Measurements from ENCODE around the gene RUNX2. TPM values are rescaled to one million over a fixed set of nuclear protein-coding genes. Genes with fewer than 3 reads are reported as not detected.

The RUNX2 gene
- total RNA-seq, 1 experiment from 2014 or later, result 9.3 TPM

DNA sequence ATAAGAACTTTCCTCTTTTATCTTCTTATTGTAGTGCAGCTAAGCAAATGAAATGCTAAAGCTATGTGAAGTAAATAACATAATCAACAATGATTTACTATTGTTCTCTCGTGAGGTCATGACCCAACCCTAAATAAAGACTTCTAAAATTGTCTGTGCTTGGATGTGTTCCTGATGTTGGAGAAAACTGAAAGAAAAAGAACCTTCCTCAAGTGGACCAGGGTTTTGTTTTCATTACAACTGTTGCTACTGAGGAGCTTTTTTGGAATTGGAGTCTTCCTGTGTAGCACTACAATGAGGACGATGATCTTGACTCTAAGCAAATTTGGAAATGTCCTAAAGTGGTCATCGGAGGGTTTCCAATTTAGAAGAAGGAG lies 109.3 kb downstream of the RUNX2 start:
- H3K4me3 Mint-ChIP-seq (ENCODE audit: unreplicated experiment), result peak overlapping the region; percentile 32
- TF ChIP-seq, protein P1, sequence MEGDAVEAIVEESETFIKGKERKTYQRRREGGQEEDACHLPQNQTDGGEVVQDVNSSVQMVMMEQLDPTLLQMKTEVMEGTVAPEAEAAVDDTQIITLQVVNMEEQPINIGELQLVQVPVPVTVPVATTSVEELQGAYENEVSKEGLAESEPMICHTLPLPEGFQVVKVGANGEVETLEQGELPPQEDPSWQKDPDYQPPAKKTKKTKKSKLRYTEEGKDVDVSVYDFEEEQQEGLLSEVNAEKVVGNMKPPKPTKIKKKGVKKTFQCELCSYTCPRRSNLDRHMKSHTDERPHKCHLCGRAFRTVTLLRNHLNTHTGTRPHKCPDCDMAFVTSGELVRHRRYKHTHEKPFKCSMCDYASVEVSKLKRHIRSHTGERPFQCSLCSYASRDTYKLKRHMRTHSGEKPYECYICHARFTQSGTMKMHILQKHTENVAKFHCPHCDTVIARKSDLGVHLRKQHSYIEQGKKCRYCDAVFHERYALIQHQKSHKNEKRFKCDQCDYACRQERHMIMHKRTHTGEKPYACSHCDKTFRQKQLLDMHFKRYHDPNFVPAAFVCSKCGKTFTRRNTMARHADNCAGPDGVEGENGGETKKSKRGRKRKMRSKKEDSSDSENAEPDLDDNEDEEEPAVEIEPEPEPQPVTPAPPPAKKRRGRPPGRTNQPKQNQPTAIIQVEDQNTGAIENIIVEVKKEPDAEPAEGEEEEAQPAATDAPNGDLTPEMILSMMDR (IDR thresholded peaks at IDR 0.05; ENCODE audit: unreplicated experiment), result no peak
- intact Hi-C loops (cut with micrococcal nuclease), result no loop called here
- no TSS peak for BruUV-seq (replicated peaks)
- no peaks in the 10 kb centered on the region for H3K27me3 Mint-ChIP-seq (ENCODE audit: insufficient read depth, unreplicated experiment)
- CTCF ChIA-PET, result interaction anchor here (0.6 to 1.1 kb wide), 4 partner anchors 14 to 720 kb away, joined by 3 to 4 read pairs (median 3); no protein-coding TSS in a partner anchor
- no peaks in the 10 kb centered on the region for H3K9me3 Mint-ChIP-seq (ENCODE audit: unreplicated experiment)
- peaks cover 46% of the 10 kb centered on the region for H3K4me1 Mint-ChIP-seq (ENCODE audit: insufficient read depth, unreplicated experiment)
- DNase-seq (ENCODE audit: unreplicated experiment), result no peak
- POLR2A ChIA-PET, result interaction anchor here (1.0 to 2.8 kb wide), 10 partner anchors 9 to 282 kb away, joined by 3 to 17 read pairs (median 5); no protein-coding TSS in a partner anchor
- peak overlapping the region; percentile 39 for H3K27ac Mint-ChIP-seq (ENCODE audit: low read depth, unreplicated experiment)
- H3K36me3 Mint-ChIP-seq (ENCODE audit: insufficient read depth, unreplicated experiment), result no peaks in the 10 kb centered on the region

DNA sequence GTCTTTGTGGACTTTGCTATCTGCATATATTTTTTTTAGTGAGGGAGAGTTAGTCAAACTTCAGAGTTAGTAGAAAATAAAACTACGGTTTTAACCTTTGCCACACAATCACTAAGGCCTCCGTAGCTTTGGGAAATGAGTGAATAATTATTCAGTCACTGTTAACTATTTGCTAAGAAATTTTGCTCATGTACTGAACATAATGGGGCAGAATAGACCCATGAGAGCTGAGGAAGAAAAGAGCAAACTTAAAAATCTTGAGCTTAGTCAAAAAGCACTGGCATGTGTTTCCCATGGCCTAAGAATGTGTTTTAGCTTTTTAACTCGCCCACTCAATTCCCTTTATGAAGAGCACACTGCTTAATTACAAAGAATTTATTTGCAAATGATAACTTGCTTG lies 110.0 kb downstream of the RUNX2 start:
- Mint-ChIP-seq H3K27me3 (ENCODE audit: insufficient read depth, unreplicated experiment) (no peaks in the 10 kb centered on the region), H3K27ac (ENCODE audit: low read depth, unreplicated experiment) (peak overlapping the region; percentile 39), H3K4me1 (ENCODE audit: insufficient read depth, unreplicated experiment) (peaks cover 46% of the 10 kb centered on the region), H3K9me3 (ENCODE audit: unreplicated experiment) (no peaks in the 10 kb centered on the region), H3K4me3 (ENCODE audit: unreplicated experiment) (no peak overlapping the region), H3K36me3 (ENCODE audit: insufficient read depth, unreplicated experiment) (no peaks in the 10 kb centered on the region)
- no TSS peak for BruUV-seq (replicated peaks)
- intact Hi-C loops (cut with micrococcal nuclease), result no loop called here
- CTCF ChIA-PET, result interaction anchor here (0.9 kb wide), 1 partner anchor 11 kb away, joined by 3 read pairs; no protein-coding TSS in a partner anchor
- no peak for DNase-seq (ENCODE audit: unreplicated experiment)
- TF ChIP-seq, protein P1 (IDR thresholded peaks at IDR 0.05; ENCODE audit: unreplicated experiment), result no peak
- POLR2A ChIA-PET, result interaction anchor here (0.5 to 2.8 kb wide), 7 partner anchors 8 to 218 kb away, joined by 3 to 17 read pairs (median 5); no protein-coding TSS in a partner anchor

DNA sequence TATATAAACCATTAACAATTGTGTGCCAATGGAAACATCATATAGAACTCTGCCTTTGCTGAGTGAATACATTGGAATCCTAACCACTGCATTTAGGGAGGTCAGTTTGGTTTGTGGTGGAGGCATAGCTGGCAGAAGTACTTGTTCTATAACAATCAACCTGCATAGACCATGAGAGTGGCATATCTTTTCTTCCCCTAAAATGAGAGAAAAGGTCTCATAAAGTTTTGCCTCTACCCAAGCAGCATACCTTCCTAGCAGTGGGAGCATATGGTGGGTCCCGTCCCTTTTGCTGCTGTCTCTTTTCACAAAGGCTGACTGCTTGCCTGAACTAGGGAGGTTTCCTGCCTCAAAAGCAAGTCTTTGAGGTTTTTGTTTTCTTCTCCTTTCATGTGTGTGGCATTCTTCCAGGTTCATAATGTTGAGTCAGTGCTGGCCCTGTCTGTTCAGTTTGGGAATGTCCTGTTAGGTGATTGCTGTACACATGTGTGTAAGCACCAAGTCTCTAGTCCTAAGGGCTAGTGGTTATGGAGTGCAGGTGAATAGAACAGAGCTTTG lies 110.8 kb downstream of the RUNX2 start:
- no peak overlapping the region for H3K4me3 Mint-ChIP-seq (ENCODE audit: unreplicated experiment)
- H3K27ac Mint-ChIP-seq (ENCODE audit: low read depth, unreplicated experiment), result peak overlapping the region; percentile 39
- no TSS peak for BruUV-seq (replicated peaks)
- no peaks in the 10 kb centered on the region for H3K27me3 Mint-ChIP-seq (ENCODE audit: insufficient read depth, unreplicated experiment)
- peak; percentile 87 for DNase-seq (ENCODE audit: unreplicated experiment)
- TF ChIP-seq, protein P1 (IDR thresholded peaks at IDR 0.05; ENCODE audit: unreplicated experiment), result no peak
- ChIA-PET CTCF (interaction anchor here (0.6 kb wide), 1 partner anchor 183 kb away, joined by 4 read pairs; no protein-coding TSS in a partner anchor), POLR2A (interaction anchor here (0.5 to 1.3 kb wide), 6 partner anchors 10 to 184 kb away, joined by 3 to 5 read pairs (median 3); no protein-coding TSS in a partner anchor)
- no peaks in the 10 kb centered on the region for H3K36me3 Mint-ChIP-seq (ENCODE audit: insufficient read depth, unreplicated experiment)
- peaks cover 42% of the 10 kb centered on the region for H3K4me1 Mint-ChIP-seq (ENCODE audit: insufficient read depth, unreplicated experiment)
- intact Hi-C loops (cut with micrococcal nuclease), result no loop called here
- H3K9me3 Mint-ChIP-seq (ENCODE audit: unreplicated experiment), result no peaks in the 10 kb centered on the region

DNA sequence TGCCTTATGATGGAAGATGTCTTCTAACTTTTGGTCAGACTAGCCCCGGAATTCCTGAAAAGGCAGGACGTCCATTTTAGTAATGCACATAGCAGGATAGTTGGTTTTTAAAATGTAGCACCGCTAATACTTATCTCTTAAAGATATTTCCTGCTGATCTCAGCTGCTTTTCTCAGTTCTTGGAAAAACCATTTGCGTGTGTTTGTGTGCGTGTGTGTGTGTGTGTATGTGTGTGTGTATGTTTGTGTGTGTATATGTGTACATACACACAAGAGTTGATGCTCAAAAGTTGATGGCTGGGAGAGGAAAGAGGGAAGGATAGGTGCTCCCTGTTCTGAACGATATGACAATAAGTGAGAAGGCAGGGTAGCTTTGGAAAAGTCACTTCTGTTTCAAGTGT lies 111.3 kb downstream of the RUNX2 start:
- Mint-ChIP-seq H3K27ac (ENCODE audit: low read depth, unreplicated experiment) (peak overlapping the region; percentile 39), H3K36me3 (ENCODE audit: insufficient read depth, unreplicated experiment) (no peaks in the 10 kb centered on the region), H3K9me3 (ENCODE audit: unreplicated experiment) (no peaks in the 10 kb centered on the region), H3K4me1 (ENCODE audit: insufficient read depth, unreplicated experiment) (peaks cover 37% of the 10 kb centered on the region), H3K4me3 (ENCODE audit: unreplicated experiment) (no peak overlapping the region), H3K27me3 (ENCODE audit: insufficient read depth, unreplicated experiment) (no peaks in the 10 kb centered on the region)
- TF ChIP-seq, protein P1 (IDR thresholded peaks at IDR 0.05; ENCODE audit: unreplicated experiment), result no peak
- CTCF ChIA-PET, result interaction anchor here (0.6 to 0.9 kb wide), 2 partner anchors 77 to 184 kb away, joined by 4 to 5 read pairs; no protein-coding TSS in a partner anchor
- intact Hi-C loops (cut with micrococcal nuclease), result no loop called here
- POLR2A ChIA-PET, result interaction anchor here (0.6 to 1.3 kb wide), 5 partner anchors 11 to 183 kb away, joined by 3 to 5 read pairs (median 3); no protein-coding TSS in a partner anchor
- no TSS peak for BruUV-seq (replicated peaks)
- DNase-seq (ENCODE audit: unreplicated experiment), result no peak
